Nucleus accumbens (tissue), 56 donors: Measurements from ENCODE around the gene ZNF622.
"Not testable (repeated sequence)": the region's sequence is repeated elsewhere in the genome, so short reads cannot be mapped to it uniquely, and the experiment has no call there.

ENCODE experiments used
- DNase-seq, 56 donors: peaks; one replicate each; lab custom pipeline; 2025; lab: John Stamatoyannopoulos, UW

The ZNF622 gene

GRCh38 chr5:16482891-16483290, 17.3 kb upstream of the ZNF622 start:
- DNase-seq, result no peak

GRCh38 chr5:16480821-16481538, 15.4 kb upstream of the ZNF622 start:
- no peak for DNase-seq

GRCh38 chr5:16480144-16480543, 14.5 kb upstream of the ZNF622 start:
- DNase-seq, result no peak

GRCh38 chr5:16477541-16477940, 11.9 kb upstream of the ZNF622 start:
- DNase-seq, result no peak

GRCh38 chr5:16476417-16476816, 10.8 kb upstream of the ZNF622 start:
- DNase-seq, result not testable (repeated sequence)

- no peak for DNase-seq
Measured at GRCh38 chr5:16471387-16471786, 5.8 kb upstream of the ZNF622 start.

- no peak for DNase-seq
Measured at GRCh38 chr5:16467363-16468219, 2.0 kb upstream of the ZNF622 start.

- peak in 3 of 56 donors; percentile 17 to 50 (median 32) for DNase-seq
Measured at GRCh38 chr5:16464664-16465543, 696 bp downstream of the ZNF622 start.

- DNase-seq, result no peak
Measured at GRCh38 chr5:16464231-16464630, 1.4 kb downstream of the ZNF622 start.

GRCh38 chr5:16461782-16462181, 3.8 kb downstream of the ZNF622 start:
- no peak for DNase-seq

- DNase-seq, result no peak
Measured at GRCh38 chr5:16461026-16461425, 4.6 kb downstream of the ZNF622 start.

- DNase-seq, result no peak
Measured at GRCh38 chr5:16459451-16459850, 6.1 kb downstream of the ZNF622 start.

- no peak for DNase-seq
Measured at GRCh38 chr5:16457853-16458252, 7.7 kb downstream of the ZNF622 start.

GRCh38 chr5:16457451-16457850, 8.1 kb downstream of the ZNF622 start:
- DNase-seq, result peak in 2 of 56 donors; percentile 2 to 14

GRCh38 chr5:16456103-16456832, 9.3 kb downstream of the ZNF622 start:
- peak in 22 of 56 donors; percentile 3 to 72 (median 11) for DNase-seq

GRCh38 chr5:16455668-16456067, 9.9 kb downstream of the ZNF622 start:
- no peak for DNase-seq

- DNase-seq, result no peak
Measured at GRCh38 chr5:16454686-16455085, 10.9 kb downstream of the ZNF622 start.

- DNase-seq, result no peak
Measured at GRCh38 chr5:16453609-16454008, 12.0 kb downstream of the ZNF622 start.

- DNase-seq, result no peak
Measured at GRCh38 chr5:16450163-16450562, 15.4 kb downstream of the ZNF622 start.

GRCh38 chr5:16446993-16447392, 18.6 kb downstream of the ZNF622 start:
- DNase-seq, result peak in 1 of 56 donors; percentile 9
